ENCODE results near the gene RPL18.
"Not testable (repeated sequence)": the region's sequence is repeated elsewhere in the genome, so short reads cannot be mapped to it uniquely, and the experiment has no call there.

Gene RPL18

GRCh38 chr19:48611872-48612271, 7.1 kb downstream of the RPL18 start:
- no peak for DNase-seq

- DNase-seq = no peak
Measured at GRCh38 chr19:48609571-48610108, 9.3 kb downstream of the RPL18 start.

- DNase-seq = peak; percentile 85
Measured at GRCh38 chr19:48608798-48609263, 10.1 kb downstream of the RPL18 start.

GRCh38 chr19:48607359-48607755, 11.6 kb downstream of the RPL18 start:
- DNase-seq = no peak

GRCh38 chr19:48606463-48607358, 12.3 kb downstream of the RPL18 start, which contains the start of gene SPACA4:
SPACA4 (plus strand) TSS chr19:48606742; CDS start chr19:48606979, 237 bp downstream.
- no peak for DNase-seq

- DNase-seq = no peak
Measured at GRCh38 chr19:48603850-48604249, 15.1 kb downstream of the RPL18 start.

GRCh38 chr19:48603449-48603848, 15.5 kb downstream of the RPL18 start:
- DNase-seq = no peak

GRCh38 chr19:48603001-48603400, 16.0 kb downstream of the RPL18 start:
- no peak for DNase-seq

- no peak for DNase-seq
Measured at GRCh38 chr19:48600679-48601417, 18.1 kb downstream of the RPL18 start.

GRCh38 chr19:48598996-48599700, 19.8 kb downstream of the RPL18 start:
- no peak for DNase-seq

- peak; percentile 64 for DNase-seq
Measured at GRCh38 chr19:48596679-48597465, 22.1 kb downstream of the RPL18 start.

- DNase-seq = no peak
Measured at GRCh38 chr19:48596237-48596636, 22.7 kb downstream of the RPL18 start.

- no peak for DNase-seq
Measured at GRCh38 chr19:48595833-48596232, 23.1 kb downstream of the RPL18 start.

GRCh38 chr19:48595171-48595570, 23.8 kb downstream of the RPL18 start:
- no peak for DNase-seq

- DNase-seq = peak; percentile 25
Measured at GRCh38 chr19:48591021-48591420, 28.0 kb downstream of the RPL18 start.

- DNase-seq = peak; percentile 85
Measured at GRCh38 chr19:48588670-48589401, 30.1 kb downstream of the RPL18 start.

- DNase-seq = no peak
Measured at GRCh38 chr19:48587387-48587786, 31.6 kb downstream of the RPL18 start.

- DNase-seq = no peak
Measured at GRCh38 chr19:48582168-48582567, 36.8 kb downstream of the RPL18 start.

- DNase-seq = no peak
Measured at GRCh38 chr19:48578891-48579290, 40.1 kb downstream of the RPL18 start.

GRCh38 chr19:48577908-48578307, 41.1 kb downstream of the RPL18 start:
- not testable (repeated sequence) for DNase-seq

- DNase-seq = no peak
Measured at GRCh38 chr19:48575931-48576622, 42.9 kb downstream of the RPL18 start.

Data from MV-4-11 (cell line).